Measurements from ENCODE around the gene OTOP2.

OTOP2 gene

DNA sequence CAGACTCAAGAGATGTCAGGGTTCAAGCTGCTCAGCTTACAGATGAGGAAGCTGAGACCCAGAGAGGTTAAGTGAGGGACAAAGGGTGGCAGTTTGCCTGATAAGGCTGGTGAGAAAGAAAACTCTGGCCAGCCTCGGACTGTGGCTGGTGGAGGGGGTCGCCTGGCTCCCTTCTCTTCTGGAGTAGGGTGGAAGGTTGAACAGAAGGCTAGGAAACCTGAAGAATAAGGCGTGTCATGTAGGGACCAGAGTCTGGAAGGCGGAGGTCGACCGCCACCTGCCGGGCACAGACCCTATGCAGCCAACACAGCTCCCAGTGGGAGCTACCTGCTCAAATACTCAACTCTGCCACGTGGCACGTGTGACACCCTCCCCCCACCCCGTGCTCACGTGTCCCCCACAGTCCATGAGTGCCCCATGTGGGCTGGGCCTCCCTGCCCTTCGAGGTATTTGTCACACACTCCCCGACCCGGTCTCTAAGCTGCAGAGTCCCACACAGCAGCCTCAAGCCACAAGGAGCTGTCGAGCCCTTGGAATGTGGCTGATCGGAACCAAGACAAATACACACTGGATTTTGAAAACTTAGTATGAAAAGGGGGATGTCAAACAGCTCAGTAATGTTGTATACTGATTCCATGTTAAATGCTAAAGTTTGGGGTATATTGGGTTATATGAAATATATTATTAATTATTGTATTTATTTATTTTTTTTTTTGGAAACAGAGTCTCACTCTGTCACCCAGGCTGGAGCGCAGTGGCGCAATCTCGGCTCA is 36.7 kb downstream of the OTOP2 start (continued):
- TF ChIP-seq, protein P1, sequence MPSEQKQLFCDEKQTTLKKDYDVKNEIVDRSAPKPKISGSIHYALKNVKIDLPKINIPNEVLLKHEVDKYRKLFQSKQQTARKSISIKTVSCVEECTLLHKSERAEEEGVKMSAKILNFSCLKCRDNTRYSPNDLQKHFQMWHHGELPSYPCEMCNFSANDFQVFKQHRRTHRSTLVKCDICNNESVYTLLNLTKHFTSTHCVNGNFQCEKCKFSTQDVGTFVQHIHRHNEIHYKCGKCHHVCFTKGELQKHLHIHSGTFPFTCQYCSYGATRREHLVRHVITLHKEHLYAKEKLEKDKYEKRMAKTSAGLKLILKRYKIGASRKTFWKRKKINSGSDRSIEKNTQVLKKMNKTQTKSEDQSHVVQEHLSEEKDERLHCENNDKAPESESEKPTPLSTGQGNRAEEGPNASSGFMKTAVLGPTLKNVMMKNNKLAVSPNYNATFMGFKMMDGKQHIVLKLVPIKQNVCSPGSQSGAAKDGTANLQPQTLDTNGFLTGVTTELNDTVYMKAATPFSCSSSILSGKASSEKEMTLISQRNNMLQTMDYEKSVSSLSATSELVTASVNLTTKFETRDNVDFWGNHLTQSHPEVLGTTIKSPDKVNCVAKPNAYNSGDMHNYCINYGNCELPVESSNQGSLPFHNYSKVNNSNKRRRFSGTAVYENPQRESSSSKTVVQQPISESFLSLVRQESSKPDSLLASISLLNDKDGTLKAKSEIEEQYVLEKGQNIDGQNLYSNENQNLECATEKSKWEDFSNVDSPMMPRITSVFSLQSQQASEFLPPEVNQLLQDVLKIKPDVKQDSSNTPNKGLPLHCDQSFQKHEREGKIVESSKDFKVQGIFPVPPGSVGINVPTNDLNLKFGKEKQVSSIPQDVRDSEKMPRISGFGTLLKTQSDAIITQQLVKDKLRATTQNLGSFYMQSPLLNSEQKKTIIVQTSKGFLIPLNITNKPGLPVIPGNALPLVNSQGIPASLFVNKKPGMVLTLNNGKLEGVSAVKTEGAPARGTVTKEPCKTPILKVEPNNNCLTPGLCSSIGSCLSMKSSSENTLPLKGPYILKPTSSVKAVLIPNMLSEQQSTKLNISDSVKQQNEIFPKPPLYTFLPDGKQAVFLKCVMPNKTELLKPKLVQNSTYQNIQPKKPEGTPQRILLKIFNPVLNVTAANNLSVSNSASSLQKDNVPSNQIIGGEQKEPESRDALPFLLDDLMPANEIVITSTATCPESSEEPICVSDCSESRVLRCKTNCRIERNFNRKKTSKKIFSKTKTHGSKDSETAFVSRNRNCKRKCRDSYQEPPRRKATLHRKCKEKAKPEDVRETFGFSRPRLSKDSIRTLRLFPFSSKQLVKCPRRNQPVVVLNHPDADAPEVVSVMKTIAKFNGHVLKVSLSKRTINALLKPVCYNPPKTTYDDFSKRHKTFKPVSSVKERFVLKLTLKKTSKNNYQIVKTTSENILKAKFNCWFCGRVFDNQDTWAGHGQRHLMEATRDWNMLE (tag by site-specific recombination; conservative IDR thresholded peaks at IDR 0.05; ENCODE audit: low read depth) = no peak
- TF ChIP-seq ZNF658 (tag by site-specific recombination; IDR thresholded peaks at IDR 0.05) (no peak), ZNF843 (tag by site-specific recombination; IDR thresholded peaks at IDR 0.05) (no peak), ZEB2 (tag by site-specific recombination; IDR thresholded peaks at IDR 0.05) (peak; percentile 27; the same call in 1 of the 2 replicates), ZSCAN16 (tag by site-specific recombination; IDR thresholded peaks at IDR 0.05) (no peak), KLF10 (tag by site-specific recombination; IDR thresholded peaks at IDR 0.05) (no peak), ZNF169 (tag by site-specific recombination; IDR thresholded peaks at IDR 0.05) (no peak), ZNF561 (tag by site-specific recombination; IDR thresholded peaks at IDR 0.05; ENCODE audit: borderline replicate concordance) (0 out of 2 replicates have a peak, but pooled peaks have one; percentile 41), ZNF239 (tag by site-specific recombination; IDR thresholded peaks at IDR 0.05) (no peak), ZNF785 (tag by site-specific recombination; IDR thresholded peaks at IDR 0.05) (no peak), EGR2 (tag by site-specific recombination; IDR thresholded peaks at IDR 0.05; ENCODE audit: low read depth) (no peak), HOXC10 (CRISPR knock-in tag; IDR thresholded peaks at IDR 0.05) (no peak), ZNF155 (tag by site-specific recombination; IDR thresholded peaks at IDR 0.05) (no peak), GLIS1 (tag by site-specific recombination; IDR thresholded peaks at IDR 0.05) (peak; percentile 55), ZNF366 (tag by site-specific recombination; conservative IDR thresholded peaks at IDR 0.05) (no peak), ZNF600 (tag by site-specific recombination; IDR thresholded peaks at IDR 0.05) (peak; percentile 67), ZBTB7A (tag by site-specific recombination; IDR thresholded peaks at IDR 0.05; ENCODE audit: low read depth) (no peak), ZNF214 (tag by site-specific recombination; IDR thresholded peaks at IDR 0.05; ENCODE audit: borderline replicate concordance) (no peak), ZNF701 (tag by site-specific recombination; IDR thresholded peaks at IDR 0.05) (no peak), REPIN1 (tag by site-specific recombination; IDR thresholded peaks at IDR 0.05; ENCODE audit: low read depth) (no peak), ZNF132 (tag by site-specific recombination; IDR thresholded peaks at IDR 0.05; ENCODE audit: borderline replicate concordance) (no peak), ZFP69B (tag by site-specific recombination; IDR thresholded peaks at IDR 0.05) (no peak), YY1 (tag by site-specific recombination; IDR thresholded peaks at IDR 0.05) (no peak), ZNF157 (tag by site-specific recombination; IDR thresholded peaks at IDR 0.05) (no peak), ZNF473 (tag by site-specific recombination; IDR thresholded peaks at IDR 0.05) (no peak), ZNF530 (tag by site-specific recombination; IDR thresholded peaks at IDR 0.05; ENCODE audit: low read depth) (no peak), ZNF664 (tag by site-specific recombination; IDR thresholded peaks at IDR 0.05) (no peak)
- TF ChIP-seq, protein P2, sequence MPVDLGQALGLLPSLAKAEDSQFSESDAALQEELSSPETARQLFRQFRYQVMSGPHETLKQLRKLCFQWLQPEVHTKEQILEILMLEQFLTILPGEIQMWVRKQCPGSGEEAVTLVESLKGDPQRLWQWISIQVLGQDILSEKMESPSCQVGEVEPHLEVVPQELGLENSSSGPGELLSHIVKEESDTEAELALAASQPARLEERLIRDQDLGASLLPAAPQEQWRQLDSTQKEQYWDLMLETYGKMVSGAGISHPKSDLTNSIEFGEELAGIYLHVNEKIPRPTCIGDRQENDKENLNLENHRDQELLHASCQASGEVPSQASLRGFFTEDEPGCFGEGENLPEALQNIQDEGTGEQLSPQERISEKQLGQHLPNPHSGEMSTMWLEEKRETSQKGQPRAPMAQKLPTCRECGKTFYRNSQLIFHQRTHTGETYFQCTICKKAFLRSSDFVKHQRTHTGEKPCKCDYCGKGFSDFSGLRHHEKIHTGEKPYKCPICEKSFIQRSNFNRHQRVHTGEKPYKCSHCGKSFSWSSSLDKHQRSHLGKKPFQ (tag by site-specific recombination; IDR thresholded peaks at IDR 0.05) = no peak
- TF ChIP-seq, protein P3, sequence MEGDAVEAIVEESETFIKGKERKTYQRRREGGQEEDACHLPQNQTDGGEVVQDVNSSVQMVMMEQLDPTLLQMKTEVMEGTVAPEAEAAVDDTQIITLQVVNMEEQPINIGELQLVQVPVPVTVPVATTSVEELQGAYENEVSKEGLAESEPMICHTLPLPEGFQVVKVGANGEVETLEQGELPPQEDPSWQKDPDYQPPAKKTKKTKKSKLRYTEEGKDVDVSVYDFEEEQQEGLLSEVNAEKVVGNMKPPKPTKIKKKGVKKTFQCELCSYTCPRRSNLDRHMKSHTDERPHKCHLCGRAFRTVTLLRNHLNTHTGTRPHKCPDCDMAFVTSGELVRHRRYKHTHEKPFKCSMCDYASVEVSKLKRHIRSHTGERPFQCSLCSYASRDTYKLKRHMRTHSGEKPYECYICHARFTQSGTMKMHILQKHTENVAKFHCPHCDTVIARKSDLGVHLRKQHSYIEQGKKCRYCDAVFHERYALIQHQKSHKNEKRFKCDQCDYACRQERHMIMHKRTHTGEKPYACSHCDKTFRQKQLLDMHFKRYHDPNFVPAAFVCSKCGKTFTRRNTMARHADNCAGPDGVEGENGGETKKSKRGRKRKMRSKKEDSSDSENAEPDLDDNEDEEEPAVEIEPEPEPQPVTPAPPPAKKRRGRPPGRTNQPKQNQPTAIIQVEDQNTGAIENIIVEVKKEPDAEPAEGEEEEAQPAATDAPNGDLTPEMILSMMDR (tag by site-specific recombination; IDR thresholded peaks at IDR 0.05) = peak; percentile 59
- TF ChIP-seq, protein P4, sequence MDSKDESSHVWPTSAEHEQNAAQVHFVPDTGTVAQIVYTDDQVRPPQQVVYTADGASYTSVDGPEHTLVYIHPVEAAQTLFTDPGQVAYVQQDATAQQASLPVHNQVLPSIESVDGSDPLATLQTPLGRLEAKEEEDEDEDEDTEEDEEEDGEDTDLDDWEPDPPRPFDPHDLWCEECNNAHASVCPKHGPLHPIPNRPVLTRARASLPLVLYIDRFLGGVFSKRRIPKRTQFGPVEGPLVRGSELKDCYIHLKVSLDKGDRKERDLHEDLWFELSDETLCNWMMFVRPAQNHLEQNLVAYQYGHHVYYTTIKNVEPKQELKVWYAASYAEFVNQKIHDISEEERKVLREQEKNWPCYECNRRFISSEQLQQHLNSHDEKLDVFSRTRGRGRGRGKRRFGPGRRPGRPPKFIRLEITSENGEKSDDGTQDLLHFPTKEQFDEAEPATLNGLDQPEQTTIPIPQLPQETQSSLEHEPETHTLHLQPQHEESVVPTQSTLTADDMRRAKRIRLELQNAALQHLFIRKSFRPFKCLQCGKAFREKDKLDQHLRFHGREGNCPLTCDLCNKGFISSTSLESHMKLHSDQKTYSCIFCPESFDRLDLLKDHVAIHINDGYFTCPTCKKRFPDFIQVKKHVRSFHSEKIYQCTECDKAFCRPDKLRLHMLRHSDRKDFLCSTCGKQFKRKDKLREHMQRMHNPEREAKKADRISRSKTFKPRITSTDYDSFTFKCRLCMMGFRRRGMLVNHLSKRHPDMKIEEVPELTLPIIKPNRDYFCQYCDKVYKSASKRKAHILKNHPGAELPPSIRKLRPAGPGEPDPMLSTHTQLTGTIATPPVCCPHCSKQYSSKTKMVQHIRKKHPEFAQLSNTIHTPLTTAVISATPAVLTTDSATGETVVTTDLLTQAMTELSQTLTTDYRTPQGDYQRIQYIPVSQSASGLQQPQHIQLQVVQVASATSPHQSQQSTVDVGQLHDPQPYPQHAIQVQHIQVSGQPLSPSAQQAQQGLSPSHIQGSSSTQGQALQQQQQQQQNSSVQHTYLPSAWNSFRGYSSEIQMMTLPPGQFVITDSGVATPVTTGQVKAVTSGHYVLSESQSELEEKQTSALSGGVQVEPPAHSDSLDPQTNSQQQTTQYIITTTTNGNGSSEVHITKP (tag by site-specific recombination; IDR thresholded peaks at IDR 0.05) = no peak

All from HEK293 (cell line).